IPS DF 6.9 (cell line): ENCODE results near the gene HPDL.

Experiments
- DNase-seq: peaks from one replicate; pipeline ENCODE4 v3.0.0-alpha.2; 2013; ENCODE audit warnings: low read depth, low spot score
- H3K27ac ChIP-seq: one replicate; pipeline ENCODE4 v1.5.1; 2013; ENCODE audit warnings: low read length, control low read depth
- H3K27me3 ChIP-seq: 2 replicates; pipeline ENCODE4 v1.6.1; 2013; ENCODE audit warnings: mild to moderate bottlenecking, low read length; ENCODE audit not compliant: control insufficient read depth, insufficient read depth
- H3K36me3 ChIP-seq: 2 replicates; pipeline ENCODE4 v1.6.1; 2013; ENCODE audit warnings: low read length; ENCODE audit not compliant: control insufficient read depth, insufficient read depth
- H3K4me1 ChIP-seq: 2 replicates; pipeline ENCODE4 v1.6.1; 2013; ENCODE audit warnings: low read length; ENCODE audit not compliant: control insufficient read depth, insufficient read depth
- H3K4me3 ChIP-seq: 2 replicates; pipeline ENCODE4 v1.5.1; 2013; ENCODE audit warnings: mild to moderate bottlenecking, low read length
- H3K9me3 ChIP-seq: 2 replicates; pipeline ENCODE4 v1.6.1; 2013; ENCODE audit warnings: low read length, inconsistent platforms; ENCODE audit not compliant: control insufficient read depth, insufficient read depth
- WGBS: extraction: QIAGEN DNeasy Blood & Tissue Kit; methylation state at CpG from one replicate; pipeline ENCODE4 v1.1.7; 2013; ENCODE audit warnings: mixed read lengths, missing lambda C conversion rate; ENCODE audit not compliant: insufficient read length, insufficient coverage; 5-methylcytosine and 5-hydroxymethylcytosine counted together

Gene HPDL

DNA sequence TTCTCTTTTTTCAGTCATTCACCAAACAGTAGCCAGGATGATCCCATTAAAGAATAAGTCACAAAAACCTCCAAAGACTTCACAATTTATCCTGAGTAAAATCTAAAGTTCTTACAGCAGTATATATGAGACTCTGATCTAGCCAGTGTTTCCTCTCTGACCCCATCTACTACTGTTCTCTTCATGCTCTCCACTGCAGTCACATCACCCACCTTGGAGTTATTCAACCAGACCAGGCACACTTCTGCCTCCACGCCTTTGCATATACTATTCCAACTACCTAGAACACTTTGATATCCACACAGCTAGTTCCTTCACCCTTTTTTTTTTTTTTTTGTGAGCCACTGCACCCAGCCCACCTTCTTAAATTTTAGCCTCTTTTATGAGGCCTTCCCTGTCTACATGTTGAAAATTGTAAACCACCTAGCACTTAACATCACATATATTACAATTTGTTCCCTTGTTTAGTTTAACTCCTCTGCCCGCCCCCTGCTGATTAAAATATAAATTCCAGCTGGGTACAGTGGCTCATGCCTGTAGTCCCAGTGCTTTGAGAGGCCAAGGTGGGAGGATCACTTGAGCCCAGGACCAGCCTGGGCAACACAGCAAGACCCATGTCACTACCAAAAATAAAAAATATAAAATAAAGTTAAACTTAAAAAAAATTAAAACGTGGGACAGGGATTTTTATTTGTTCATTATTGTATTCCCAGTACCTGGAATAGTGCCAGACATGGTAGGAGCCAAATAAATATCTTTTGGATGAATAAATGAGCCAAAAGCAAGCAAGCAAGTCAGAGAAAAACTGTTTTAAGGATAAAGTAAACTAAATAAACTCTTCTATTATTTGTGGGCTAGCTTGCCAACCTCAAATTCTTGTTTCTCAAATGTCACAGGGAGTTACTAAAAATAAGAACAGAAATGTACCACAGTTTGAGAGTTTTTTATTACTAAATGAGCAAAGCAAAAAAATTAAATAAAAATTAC is 48.7 kb downstream of the HPDL start:
- H3K4me1 ChIP-seq, result no peaks in the 10 kb centered on the region
- WGBS, result no CpG with 5 or more reads among the region's 3 CpGs
- H3K4me3 ChIP-seq, result no peak overlapping the region
- H3K27ac ChIP-seq, result no peak overlapping the region
- DNase-seq, result no peak
- no peaks in the 10 kb centered on the region for H3K9me3 ChIP-seq
- no peaks in the 10 kb centered on the region for H3K36me3 ChIP-seq
- H3K27me3 ChIP-seq, result no peaks in the 10 kb centered on the region

GRCh38 chr1:45378184-45378583 is 51.5 kb downstream of the HPDL start:
- no peaks in the 10 kb centered on the region for H3K4me1 ChIP-seq
- no peak overlapping the region for H3K27ac ChIP-seq
- DNase-seq, result no peak
- H3K36me3 ChIP-seq, result no peaks in the 10 kb centered on the region
- H3K27me3 ChIP-seq, result no peaks in the 10 kb centered on the region
- no peak overlapping the region for H3K4me3 ChIP-seq
- H3K9me3 ChIP-seq, result no peaks in the 10 kb centered on the region
